ENCODE results near the gene LILRA6.

LILRA6 gene

GRCh38 chr19:54262066-54262465 is 19.5 kb upstream of the LILRA6 start:
- DNase-seq (ENCODE audit: low spot score), result no peak
- no peak for TF ChIP-seq CTCF (IDR thresholded peaks at IDR 0.05; ENCODE audit: extremely low read depth, missing control alignments)

GRCh38 chr19:54257116-54257480 is 14.5 kb upstream of the LILRA6 start, which contains the start of gene LILRB5:
TSS of gene LILRB5 (minus strand) at chr19:54257273. CDS start at chr19:54257193, 80 bp downstream.
- no peak for DNase-seq (ENCODE audit: low spot score)
- no peak for TF ChIP-seq CTCF (IDR thresholded peaks at IDR 0.05; ENCODE audit: extremely low read depth, missing control alignments)

GRCh38 chr19:54256250-54257115 is 13.9 kb upstream of the LILRA6 start:
- no peak for TF ChIP-seq CTCF (IDR thresholded peaks at IDR 0.05; ENCODE audit: extremely low read depth, missing control alignments)
- no peak for DNase-seq (ENCODE audit: low spot score)

- no peak for TF ChIP-seq CTCF (IDR thresholded peaks at IDR 0.05; ENCODE audit: extremely low read depth, missing control alignments)
- no peak for DNase-seq (ENCODE audit: low spot score)
Measured at GRCh38 chr19:54255105-54255775, 12.7 kb upstream of the LILRA6 start.

- DNase-seq (ENCODE audit: low spot score), result no peak
Measured at GRCh38 chr19:54254195-54254906, 11.8 kb upstream of the LILRA6 start.

GRCh38 chr19:54253331-54254194 is 11.0 kb upstream of the LILRA6 start:
- no peak for DNase-seq (ENCODE audit: low spot score)
- no peak for TF ChIP-seq CTCF (IDR thresholded peaks at IDR 0.05; ENCODE audit: extremely low read depth, missing control alignments)

More at GRCh38 chr19:54254195-54254906, 11.8 kb upstream of the LILRA6 start:
- no peak for TF ChIP-seq CTCF (IDR thresholded peaks at IDR 0.05; ENCODE audit: extremely low read depth, missing control alignments)
